NCI-H82 (cell line): ENCODE measurements around the gene HTRA3.

ENCODE experiments used
- DNase-seq: peaks from one replicate; lab custom pipeline; 2025; lab: John Stamatoyannopoulos, UW

HTRA3 gene

DNA sequence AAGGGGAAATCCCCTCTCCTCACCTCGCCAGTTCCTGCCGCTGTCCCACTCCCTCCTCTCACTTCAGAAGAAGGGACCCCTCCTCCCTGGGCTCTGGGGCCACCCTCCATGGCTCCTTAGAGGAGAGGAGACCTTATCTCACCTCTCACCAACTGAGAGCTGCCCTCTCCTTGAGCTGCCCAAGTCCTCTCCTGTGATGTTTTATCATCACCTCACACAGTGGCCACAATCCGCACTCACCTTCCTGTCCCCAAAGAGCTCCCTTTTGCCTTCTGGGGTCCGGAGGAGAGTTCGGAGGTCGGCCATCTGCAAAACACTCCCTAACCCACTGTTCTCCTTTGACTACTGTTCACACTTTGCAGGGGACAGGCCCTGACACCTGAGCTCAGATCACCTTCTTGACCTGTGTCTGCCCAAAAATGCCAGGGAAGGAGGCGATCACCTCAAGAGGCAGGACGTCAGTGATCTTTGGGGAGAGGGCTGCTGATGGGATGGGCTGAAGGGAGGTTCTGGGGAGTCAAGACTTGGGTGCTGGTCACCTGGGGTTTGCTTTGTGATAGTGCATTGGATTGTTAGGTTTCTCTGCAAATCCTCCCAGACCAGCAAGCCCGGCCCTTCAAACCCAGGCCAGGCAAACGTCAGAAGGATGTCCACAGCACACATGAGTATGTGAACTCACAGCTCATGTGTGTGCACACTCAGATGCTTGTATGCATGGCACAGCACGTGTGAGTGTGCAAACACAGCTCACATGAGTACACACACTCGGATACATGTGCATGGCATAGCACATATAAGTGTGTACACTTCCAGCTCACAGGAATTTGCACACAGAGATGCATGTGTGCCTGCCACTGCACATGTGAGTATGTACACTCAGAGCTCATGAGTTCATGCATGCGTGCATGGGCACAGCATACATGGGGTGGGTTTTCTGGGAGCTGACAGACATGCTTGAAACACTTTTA is 41.8 kb downstream of the HTRA3 start:
- DNase-seq = no peak

- DNase-seq = no peak
These were observed 42.5 kb downstream of the HTRA3 start for GRCh38 chr4:8312069-8312445.

DNA sequence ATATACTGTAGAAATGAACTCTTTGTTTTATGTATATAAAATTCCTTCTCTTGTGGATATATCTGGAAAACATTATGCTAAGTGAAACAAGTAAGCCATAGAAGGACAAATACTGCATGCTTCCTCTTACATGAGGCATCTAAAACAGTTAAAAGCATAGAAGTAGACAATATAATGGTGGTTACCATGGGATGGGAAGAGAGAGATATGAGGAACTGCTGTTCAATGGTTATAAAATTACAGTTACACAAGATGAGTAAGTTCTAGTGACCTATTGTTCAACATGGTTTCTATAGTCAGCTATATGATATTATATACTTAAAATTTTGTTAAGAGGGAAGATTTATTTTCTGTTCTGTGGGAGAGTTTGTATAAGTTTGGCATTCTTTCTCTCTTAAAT is 43.4 kb downstream of the HTRA3 start:
- DNase-seq = no peak

DNA sequence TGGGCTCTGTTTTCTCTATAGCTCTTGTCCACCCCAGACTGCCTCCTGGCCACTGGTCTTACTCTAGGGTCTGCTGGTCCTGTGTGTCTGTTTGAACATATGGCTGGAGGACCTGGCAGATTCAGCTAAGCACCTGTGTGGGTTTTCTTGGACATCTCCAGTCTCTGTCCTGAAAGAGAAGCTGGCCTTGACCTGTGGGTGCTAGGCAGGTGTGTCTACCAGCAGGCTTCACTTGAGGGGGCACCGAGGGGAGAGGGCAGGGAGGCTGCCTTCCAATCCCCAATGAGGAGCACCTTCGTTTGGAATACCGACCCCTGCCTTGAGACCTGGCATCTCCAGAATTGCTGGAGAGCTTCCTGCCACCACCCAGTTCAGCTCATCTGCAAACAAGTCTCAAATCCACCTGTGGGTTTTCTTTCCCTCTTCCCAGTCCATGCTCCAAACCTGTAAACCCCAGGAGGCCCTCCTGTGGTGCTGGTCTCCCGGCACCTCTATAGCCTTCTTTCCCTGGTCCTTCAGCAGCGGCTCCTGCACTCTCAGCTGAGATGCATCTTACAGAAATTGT is 45.2 kb downstream of the HTRA3 start:
- DNase-seq = no peak

GRCh38 chr4:8315435-8316250 is 46.1 kb downstream of the HTRA3 start:
- no peak for DNase-seq

GRCh38 chr4:8316251-8316771 is 46.8 kb downstream of the HTRA3 start:
- no peak for DNase-seq

DNA sequence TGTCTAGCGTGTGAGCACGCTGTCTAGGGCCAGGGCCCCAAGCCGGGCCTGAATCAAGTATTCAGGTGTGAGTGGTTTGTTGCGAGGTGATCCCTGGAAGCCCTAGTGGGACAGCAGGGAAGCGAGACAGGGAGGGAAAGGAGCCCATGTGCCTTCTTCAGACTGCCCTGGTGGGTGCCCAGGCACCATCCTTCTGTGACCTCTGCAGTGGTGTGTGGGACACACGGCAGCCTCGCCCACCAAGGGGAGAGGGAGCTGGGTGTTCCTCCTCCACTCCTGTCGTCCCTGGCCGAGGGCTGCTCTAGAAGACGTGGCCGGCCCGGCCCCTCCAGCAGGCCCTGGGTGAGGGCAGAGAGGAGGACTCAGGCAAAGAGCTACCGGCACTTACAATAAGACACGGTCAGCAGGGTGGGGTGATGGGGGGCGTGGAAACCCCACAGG is 47.4 kb downstream of the HTRA3 start:
- no peak for DNase-seq

DNA sequence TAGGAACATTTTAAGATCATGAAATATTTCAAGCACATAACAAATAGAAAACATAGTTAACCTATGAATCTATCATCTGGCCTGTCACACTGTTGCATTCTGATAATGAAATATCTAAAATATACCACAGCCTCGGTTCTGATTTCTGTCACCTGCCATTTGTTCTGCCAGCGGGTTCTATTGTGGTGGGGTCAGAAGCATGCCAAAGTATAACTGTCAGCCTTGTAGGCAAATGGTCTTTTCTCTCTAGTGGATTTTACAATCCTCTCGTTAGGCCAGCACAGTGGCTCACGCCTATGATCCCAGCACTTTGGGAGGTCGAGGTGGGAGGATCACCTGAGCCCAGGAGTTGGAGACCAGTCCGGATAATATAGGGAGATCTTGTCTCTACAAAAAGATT is 47.9 kb downstream of the HTRA3 start:
- DNase-seq = no peak

DNA sequence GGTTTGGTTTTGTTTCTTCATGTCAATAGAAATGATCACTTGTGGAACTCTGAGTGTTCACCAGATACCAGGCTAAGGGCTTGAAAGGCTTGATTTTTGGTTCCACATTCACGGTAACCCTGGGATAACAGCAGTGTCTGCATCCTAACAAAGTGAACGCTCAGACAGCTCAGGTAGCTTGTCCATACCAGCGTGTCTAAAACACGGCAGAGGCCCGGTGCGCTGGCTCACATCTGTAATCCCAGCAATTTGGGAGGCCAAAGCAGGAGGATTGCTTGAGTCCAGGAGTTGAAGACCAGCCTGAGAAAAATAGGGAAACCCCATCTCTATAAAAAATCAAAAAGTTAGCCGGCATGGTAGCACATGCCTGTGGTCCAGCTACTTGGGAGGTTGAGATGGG is 49.0 kb downstream of the HTRA3 start:
- no peak for DNase-seq

DNA sequence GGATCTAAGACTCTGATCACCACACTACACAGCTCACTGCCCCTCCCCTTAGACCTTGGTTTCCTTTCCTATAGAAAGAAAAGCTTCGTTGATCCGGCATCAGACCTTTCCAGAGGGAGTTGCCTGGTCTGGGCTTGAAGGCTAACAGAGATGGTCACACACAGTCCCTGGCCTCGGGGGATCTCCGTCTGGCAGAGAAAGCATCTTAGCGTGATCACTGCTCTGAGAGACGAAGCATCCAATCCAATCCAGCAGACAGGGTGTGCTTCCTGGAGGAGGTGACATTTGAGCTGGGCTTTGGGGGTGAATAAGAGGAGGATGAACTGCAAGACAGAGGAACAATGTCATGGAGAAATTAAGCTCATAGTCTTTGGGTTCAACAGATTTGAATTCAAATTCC is 49.5 kb downstream of the HTRA3 start:
- DNase-seq = no peak

DNA sequence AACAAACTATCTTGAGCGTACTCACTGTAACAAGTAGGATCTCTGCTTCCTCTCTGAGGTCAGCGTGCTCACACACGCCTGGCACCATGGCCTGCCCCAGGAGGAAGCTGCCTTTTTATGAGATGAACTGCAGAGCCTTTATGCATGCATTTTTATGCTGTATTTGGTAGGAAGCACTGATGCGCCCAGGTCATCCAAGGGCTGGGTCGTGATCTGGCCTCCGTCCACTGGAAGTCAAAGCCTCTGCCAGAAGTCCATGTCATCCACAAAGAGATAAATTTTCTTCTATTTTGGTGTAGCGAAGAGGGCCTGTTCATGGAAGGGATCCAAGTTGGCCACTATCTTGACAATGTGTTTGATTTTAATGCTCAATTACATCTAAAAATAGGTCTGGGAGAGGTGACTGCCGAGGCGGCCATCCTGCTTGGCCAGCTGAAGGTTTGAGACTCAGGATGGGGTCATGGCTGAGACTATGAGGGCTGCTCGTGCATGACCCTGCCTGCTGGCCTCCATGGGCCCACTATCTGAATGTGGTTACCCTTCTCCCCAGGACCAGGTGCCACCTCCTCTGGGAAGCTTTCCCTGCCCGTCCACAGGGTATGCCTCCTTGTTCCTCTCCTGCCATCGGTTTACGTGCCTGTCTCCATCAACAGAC is 50.3 kb downstream of the HTRA3 start:
- no peak for DNase-seq

DNA sequence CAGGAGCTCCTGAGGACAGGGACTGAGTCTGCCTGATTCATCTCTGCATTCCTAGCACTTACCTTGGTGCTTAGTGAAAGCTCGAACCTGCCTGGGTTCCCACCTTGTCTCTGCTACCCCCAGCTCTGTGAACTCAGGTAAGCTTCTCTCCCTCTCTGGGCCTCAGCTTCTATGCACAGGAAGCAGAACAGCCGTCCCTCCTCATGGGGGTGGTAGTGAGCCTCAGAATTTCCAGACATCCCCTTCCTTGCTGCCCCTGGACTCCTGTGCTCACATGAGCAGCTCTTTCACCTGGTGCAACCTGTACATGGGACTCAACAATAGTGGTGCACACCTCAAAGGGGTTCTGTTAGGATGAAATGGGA is 50.8 kb downstream of the HTRA3 start:
- no peak for DNase-seq

DNA sequence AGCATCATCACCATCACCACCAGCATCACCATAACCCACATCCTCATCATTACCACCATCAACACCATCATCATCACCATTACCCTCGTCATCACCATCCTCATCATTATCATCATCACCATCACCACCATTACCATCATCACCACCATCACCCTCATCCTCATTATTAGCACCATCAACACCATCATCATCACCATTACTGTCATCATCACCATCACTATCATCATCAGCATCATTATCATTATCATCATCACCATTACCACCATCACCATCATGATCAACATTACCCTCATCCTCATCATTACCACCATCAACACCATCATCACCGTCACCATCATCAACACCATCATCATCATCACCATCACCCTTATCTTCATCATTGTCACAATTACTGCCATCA is 51.7 kb downstream of the HTRA3 start:
- DNase-seq = no peak

GRCh38 chr4:8321771-8322170 is 52.2 kb downstream of the HTRA3 start:
- DNase-seq = no peak

GRCh38 chr4:8322794-8323704 is 53.5 kb downstream of the HTRA3 start:
- no peak for DNase-seq

- DNase-seq = no peak
These were observed 54.5 kb downstream of the HTRA3 start for GRCh38 chr4:8323947-8324555.

GRCh38 chr4:8324640-8325239 is 55.2 kb downstream of the HTRA3 start:
- DNase-seq = no peak

- DNase-seq = no peak
These were observed 55.9 kb downstream of the HTRA3 start for GRCh38 chr4:8325291-8325973.

- DNase-seq = no peak
These were observed 56.7 kb downstream of the HTRA3 start for GRCh38 chr4:8326206-8326605.

DNA sequence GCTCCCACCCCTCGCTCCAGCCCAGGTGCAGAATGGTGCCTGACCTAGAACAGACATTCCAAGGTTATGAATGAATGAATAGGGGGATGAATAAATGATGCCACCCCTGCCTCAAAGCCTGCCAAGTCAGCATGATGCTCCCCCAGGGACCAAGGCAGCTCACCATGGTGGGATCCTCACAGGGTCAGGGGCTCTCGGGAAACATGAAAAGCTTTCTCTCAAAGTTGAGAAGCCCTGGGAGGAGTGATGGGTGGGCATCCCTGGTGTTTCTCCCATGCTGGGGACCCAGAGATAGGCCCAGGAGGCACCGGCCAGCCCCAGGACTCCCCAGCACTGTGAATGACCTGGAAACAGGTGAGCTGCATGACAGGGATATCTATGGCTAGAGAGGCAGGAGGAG is 58.9 kb downstream of the HTRA3 start:
- DNase-seq = no peak
